Pancreas (tissue), 10 donors: ENCODE measurements around the gene UBL3. TPM values are rescaled to one million over a fixed set of nuclear protein-coding genes. Genes with fewer than 3 reads are reported as not detected.

ENCODE experiments used
- ATAC-seq, 4 donors: fragments of 200-7000 bp; cut with Tn5 transposase; one replicate each; pipeline versions ENCODE4 v1.8.0 to v1.9.1; 2020; ENCODE audit warnings: mild to moderate bottlenecking in 4 of 4, moderate library complexity in 4 of 4
- DNase-seq, 6 donors: peaks; one replicate each; pipeline ENCODE4 v3.0.0-alpha.2; 2020
- FAIRE-seq: peaks from 2 replicates; lab custom pipeline; 2012; peaks lifted over from hg19 to GRCh38; lab: Jason Lieb, UNC
- H3K27ac ChIP-seq, 4 donors: fragments of 200-600 bp; sonication (generic); 1 replicate in 3 of 4; 2 replicates in 1 of 4; pipeline versions ENCODE4 v1.5.0 to v1.8.0; 2020
- H3K27me3 ChIP-seq, 4 donors: fragments of 200-600 bp; one replicate each; pipeline ENCODE4 v1.8.0; 2021
- H3K36me3 ChIP-seq, 3 donors: fragments of 200-600 bp; sonication (generic) in 1 of 3; one replicate each; pipeline versions ENCODE4 v1.5.0 to v1.8.0; 2020 to 2021
- H3K4me1 ChIP-seq, 3 donors: fragments of 200-600 bp; one replicate each; pipeline ENCODE4 v1.8.0; 2021
- H3K4me3 ChIP-seq, 4 donors: fragments of 200-600 bp; sonication (generic) in 2 of 4; one replicate each; pipeline versions ENCODE4 v1.5.0 to v1.8.0; 2020 to 2021
- H3K9me3 ChIP-seq, 4 donors: fragments of 200-600 bp; one replicate each; pipeline ENCODE4 v1.8.0; 2021
- CTCF ChIP-seq, 4 donors: fragments of 200-600 bp; sonication (generic) in 3 of 4; IDR thresholded peaks; one replicate each; pipeline versions ENCODE4 v1.5.0 to v1.8.0; 2021; ENCODE audit warnings: antibody characterized with exemption in 4 of 4
- WGBS, 2 donors: extraction: QIAGEN DNeasy Blood & Tissue Kit; methylation state at CpG; one replicate each; pipeline ENCODE4 v1.1.7; 2013; 5-methylcytosine and 5-hydroxymethylcytosine counted together
- intact Hi-C, 3 donors: fragments of 100-400 bp; cut with DNase I; formaldehyde crosslinking; loops; one replicate each; pipeline versions ENCODE4 v1.11.1 to v1.14.2; 2022
- polyA plus RNA-seq, 2 donors: library from polyadenylated mRNA; stranded (reverse); fragments of 200-250 nt; gene quantifications; one replicate each; pipeline ENCODE4 v1.2.3, GENCODE V29; 2013
- total RNA-seq, 6 donors: library from RNA; stranded (reverse); fragmentation: NEBNext Ultra II Directional in 4 of 6; extraction: Animal tissue kit (Norgen Biotek cat#: 25700) in 4 of 6; gene quantifications; one replicate each; pipeline versions ENCODE4 v1.2.1 to v1.2.4, GENCODE V29; 2021 to 2023
- donor health status: healthy with polysubstance abuse.
- donor health status: DM: no; HTN: no; CAD: no; lungs with moderate emphysema.
- donor health status: DM: no; HTN: no; CAD: no.
- donor health status: control.
- donor health status: control.
- donor health status: Bipolar disorder and iron deficiency.
- donor health status: DM: yes; HTN: yes; CAD: no.
- donor health status: DM: no; HTN: no; CAD: no.
- donor health status: DM: no; HTN: no; CAD: no.
- donor health status: DM: yes; HTN: yes; CAD: no.

UBL3 gene
- total and polyA plus RNA-seq, 8 donors: 9.7 to 31.5 (median 23.1) TPM

DNA sequence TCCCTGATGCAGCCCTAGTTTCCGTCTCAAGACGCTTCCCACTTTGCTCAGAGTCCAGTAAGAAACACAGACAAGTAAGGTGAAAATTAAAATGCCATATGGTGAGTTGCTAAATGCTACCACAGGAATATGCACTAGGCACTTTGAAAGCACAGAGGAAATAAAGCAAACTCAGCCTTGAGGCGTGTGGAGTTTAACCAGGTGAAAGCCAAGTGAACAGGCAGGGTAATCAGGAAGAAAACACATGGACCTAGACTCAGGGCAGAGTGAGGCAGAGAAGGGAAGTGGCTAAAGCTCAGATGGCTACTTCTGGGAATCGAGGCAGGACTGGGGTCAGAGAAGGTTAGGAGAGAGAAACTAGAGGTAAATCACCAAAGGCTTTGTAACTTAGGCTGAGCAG is 5.4 kb upstream of the UBL3 start:
- 37 to 50% methylated on average over 4 of the region's 4 CpGs for WGBS, 2 donors
- ATAC-seq (peak in 3 of 4 donors; percentile 61 to 83 (median 82)), DNase-seq (no peak), FAIRE-seq (no peak)
- no peaks in the 10 kb centered on the region for H3K27me3 ChIP-seq
- H3K36me3 ChIP-seq: no peaks in the 10 kb centered on the region
- no peak overlapping the region for H3K27ac ChIP-seq
- H3K4me3 ChIP-seq: no peak overlapping the region
- no peaks in the 10 kb centered on the region for H3K9me3 ChIP-seq
- intact Hi-C loops: no loop called here
- no peak for TF ChIP-seq CTCF (IDR thresholded peaks at IDR 0.05)
- peaks cover 0 to 11% (median 7%) of the 10 kb centered on the region in 3 donors for H3K4me1 ChIP-seq

- Histone ChIP-seq H3K9me3 (no peaks in the 10 kb centered on the region), H3K4me1 (peaks cover 0 to 11% (median 7%) of the 10 kb centered on the region in 3 donors), H3K27ac (no peak overlapping the region), H3K27me3 (no peaks in the 10 kb centered on the region), H3K4me3 (no peak overlapping the region), H3K36me3 (no peaks in the 10 kb centered on the region)
- intact Hi-C loops: no loop called here
- 91 to 96% methylated on average over 4 of the region's 4 CpGs for WGBS, 2 donors
- FAIRE-seq: no peak
- DNase-seq: no peak
- no peak for TF ChIP-seq CTCF (IDR thresholded peaks at IDR 0.05)
- no peak for ATAC-seq
Measured at GRCh38 chr13:29855009-29855408, 4.6 kb upstream of the UBL3 start.

- Histone ChIP-seq H3K36me3 (no peaks in the 10 kb centered on the region), H3K4me1 (peaks cover 0 to 11% (median 7%) of the 10 kb centered on the region in 3 donors), H3K27ac (no peak overlapping the region), H3K4me3 (no peak overlapping the region), H3K27me3 (no peaks in the 10 kb centered on the region), H3K9me3 (no peaks in the 10 kb centered on the region)
- WGBS, 2 donors: 74 to 79% methylated on average over 2 of the region's 2 CpGs
- intact Hi-C loops: no loop called here
- no peak for ATAC-seq
- no peak for TF ChIP-seq CTCF (IDR thresholded peaks at IDR 0.05)
- FAIRE-seq: no peak
- no peak for DNase-seq
Measured at GRCh38 chr13:29853131-29853530, 2.7 kb upstream of the UBL3 start.

DNA sequence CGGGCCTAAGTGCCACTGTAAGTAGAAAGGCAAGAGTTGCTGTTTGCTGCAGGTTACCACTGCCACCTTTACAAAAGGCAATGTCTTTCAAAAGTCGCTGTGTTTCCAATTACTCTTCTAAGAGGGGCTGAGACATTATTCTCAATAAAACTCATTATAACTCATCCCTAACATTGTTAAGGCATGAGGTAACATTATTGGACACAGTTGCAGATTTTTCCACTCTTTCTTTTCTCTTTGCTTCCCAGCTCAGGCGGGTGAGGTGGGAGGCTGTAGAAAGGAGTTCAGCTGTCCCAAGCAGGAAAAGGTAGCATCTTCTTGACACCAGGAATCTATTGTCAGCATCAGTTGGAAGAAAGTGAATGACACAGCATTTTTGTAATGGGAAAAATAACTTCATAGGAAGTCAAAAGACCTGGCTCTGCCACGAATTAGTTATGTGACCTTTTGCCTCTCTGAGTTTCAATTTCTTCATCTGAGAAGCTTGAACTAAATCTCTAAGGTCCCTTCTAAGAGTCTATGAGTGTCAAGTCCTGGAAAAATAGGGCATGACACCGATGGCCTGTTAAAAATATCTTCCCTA is 2.1 kb upstream of the UBL3 start:
- WGBS, 2 donors: 51 to 62% methylated on average over 5 of the region's 5 CpGs
- Histone ChIP-seq H3K36me3 (no peaks in the 10 kb centered on the region), H3K9me3 (no peaks in the 10 kb centered on the region), H3K4me3 (no peak overlapping the region), H3K4me1 (peaks cover 0 to 11% (median 7%) of the 10 kb centered on the region in 3 donors), H3K27me3 (no peaks in the 10 kb centered on the region), H3K27ac (no peak overlapping the region)
- no peak for DNase-seq
- no peak for FAIRE-seq
- intact Hi-C loops: no loop called here
- TF ChIP-seq CTCF (IDR thresholded peaks at IDR 0.05): no peak
- ATAC-seq: no peak

GRCh38 chr13:29849731-29850212 is 645 bp downstream of the UBL3 start:
- FAIRE-seq (no peak), ATAC-seq (peak; percentile 50 to 61 (median 58)), DNase-seq (peak; percentile 66 to 89 (median 78))
- H3K27ac ChIP-seq: peak overlapping the region; percentile 96 to 98 (median 98)
- 0% methylated on average over 49 to 50 of the region's 50 CpGs for WGBS, 2 donors
- H3K27me3 ChIP-seq: no peaks in the 10 kb centered on the region
- no peaks in the 10 kb centered on the region for H3K36me3 ChIP-seq
- TF ChIP-seq CTCF (IDR thresholded peaks at IDR 0.05): no peak
- no peaks in the 10 kb centered on the region for H3K9me3 ChIP-seq
- peak overlapping the region; percentile 47 to 93 (median 74) for H3K4me3 ChIP-seq
- intact Hi-C loops: loop anchor here in 1 of 3 donors (5.0 kb wide), 1 partner anchor 263 kb away; no protein-coding TSS in a partner anchor
- H3K4me1 ChIP-seq: peaks cover 0 to 17% (median 13%) of the 10 kb centered on the region in 3 donors
